ENCODE results near the gene XAF1. TPM values are rescaled to one million over a fixed set of nuclear protein-coding genes. Genes with fewer than 3 reads are reported as not detected.

XAF1 gene
- total and polyA plus RNA-seq, 9 of the 15 experiments (the other 6 are each of a cell fraction or from before 2014, with no cell fraction given): 0.07 to 0.22 (median 0.11) TPM; not detected in 4

DNA sequence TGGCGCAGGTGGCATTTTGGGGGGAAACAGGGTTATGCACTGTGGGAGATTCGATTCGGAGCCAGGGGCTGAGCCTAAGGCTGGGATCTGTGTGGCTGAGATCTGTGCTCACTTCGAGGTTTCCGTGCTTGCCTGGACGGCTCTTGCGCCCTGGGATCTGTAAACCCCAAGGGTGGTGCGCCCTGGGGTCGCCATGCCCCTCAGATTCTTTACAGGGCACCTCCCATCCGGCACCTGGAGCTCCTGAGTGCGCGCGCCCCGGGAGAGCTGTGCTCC lies 43.1 kb upstream of the XAF1 start (continued):
- TF ChIP-seq, protein P1, sequence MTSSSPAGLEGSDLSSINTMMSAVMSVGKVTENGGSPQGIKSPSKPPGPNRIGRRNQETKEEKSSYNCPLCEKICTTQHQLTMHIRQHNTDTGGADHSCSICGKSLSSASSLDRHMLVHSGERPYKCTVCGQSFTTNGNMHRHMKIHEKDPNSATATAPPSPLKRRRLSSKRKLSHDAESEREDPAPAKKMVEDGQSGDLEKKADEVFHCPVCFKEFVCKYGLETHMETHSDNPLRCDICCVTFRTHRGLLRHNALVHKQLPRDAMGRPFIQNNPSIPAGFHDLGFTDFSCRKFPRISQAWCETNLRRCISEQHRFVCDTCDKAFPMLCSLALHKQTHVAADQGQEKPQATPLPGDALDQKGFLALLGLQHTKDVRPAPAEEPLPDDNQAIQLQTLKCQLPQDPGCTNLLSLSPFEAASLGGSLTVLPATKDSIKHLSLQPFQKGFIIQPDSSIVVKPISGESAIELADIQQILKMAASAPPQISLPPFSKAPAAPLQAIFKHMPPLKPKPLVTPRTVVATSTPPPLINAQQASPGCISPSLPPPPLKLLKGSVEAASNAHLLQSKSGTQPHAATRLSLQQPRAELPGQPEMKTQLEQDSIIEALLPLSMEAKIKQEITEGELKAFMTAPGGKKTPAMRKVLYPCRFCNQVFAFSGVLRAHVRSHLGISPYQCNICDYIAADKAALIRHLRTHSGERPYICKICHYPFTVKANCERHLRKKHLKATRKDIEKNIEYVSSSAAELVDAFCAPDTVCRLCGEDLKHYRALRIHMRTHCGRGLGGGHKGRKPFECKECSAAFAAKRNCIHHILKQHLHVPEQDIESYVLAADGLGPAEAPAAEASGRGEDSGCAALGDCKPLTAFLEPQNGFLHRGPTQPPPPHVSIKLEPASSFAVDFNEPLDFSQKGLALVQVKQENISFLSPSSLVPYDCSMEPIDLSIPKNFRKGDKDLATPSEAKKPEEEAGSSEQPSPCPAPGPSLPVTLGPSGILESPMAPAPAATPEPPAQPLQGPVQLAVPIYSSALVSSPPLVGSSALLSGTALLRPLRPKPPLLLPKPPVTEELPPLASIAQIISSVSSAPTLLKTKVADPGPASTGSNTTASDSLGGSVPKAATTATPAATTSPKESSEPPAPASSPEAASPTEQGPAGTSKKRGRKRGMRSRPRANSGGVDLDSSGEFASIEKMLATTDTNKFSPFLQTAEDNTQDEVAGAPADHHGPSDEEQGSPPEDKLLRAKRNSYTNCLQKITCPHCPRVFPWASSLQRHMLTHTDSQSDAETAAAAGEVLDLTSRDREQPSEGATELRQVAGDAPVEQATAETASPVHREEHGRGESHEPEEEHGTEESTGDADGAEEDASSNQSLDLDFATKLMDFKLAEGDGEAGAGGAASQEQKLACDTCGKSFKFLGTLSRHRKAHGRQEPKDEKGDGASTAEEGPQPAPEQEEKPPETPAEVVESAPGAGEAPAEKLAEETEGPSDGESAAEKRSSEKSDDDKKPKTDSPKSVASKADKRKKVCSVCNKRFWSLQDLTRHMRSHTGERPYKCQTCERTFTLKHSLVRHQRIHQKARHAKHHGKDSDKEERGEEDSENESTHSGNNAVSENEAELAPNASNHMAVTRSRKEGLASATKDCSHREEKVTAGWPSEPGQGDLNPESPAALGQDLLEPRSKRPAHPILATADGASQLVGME (CRISPR knock-in tag; IDR thresholded peaks at IDR 0.05): no peak
- TF ChIP-seq, protein P2, sequence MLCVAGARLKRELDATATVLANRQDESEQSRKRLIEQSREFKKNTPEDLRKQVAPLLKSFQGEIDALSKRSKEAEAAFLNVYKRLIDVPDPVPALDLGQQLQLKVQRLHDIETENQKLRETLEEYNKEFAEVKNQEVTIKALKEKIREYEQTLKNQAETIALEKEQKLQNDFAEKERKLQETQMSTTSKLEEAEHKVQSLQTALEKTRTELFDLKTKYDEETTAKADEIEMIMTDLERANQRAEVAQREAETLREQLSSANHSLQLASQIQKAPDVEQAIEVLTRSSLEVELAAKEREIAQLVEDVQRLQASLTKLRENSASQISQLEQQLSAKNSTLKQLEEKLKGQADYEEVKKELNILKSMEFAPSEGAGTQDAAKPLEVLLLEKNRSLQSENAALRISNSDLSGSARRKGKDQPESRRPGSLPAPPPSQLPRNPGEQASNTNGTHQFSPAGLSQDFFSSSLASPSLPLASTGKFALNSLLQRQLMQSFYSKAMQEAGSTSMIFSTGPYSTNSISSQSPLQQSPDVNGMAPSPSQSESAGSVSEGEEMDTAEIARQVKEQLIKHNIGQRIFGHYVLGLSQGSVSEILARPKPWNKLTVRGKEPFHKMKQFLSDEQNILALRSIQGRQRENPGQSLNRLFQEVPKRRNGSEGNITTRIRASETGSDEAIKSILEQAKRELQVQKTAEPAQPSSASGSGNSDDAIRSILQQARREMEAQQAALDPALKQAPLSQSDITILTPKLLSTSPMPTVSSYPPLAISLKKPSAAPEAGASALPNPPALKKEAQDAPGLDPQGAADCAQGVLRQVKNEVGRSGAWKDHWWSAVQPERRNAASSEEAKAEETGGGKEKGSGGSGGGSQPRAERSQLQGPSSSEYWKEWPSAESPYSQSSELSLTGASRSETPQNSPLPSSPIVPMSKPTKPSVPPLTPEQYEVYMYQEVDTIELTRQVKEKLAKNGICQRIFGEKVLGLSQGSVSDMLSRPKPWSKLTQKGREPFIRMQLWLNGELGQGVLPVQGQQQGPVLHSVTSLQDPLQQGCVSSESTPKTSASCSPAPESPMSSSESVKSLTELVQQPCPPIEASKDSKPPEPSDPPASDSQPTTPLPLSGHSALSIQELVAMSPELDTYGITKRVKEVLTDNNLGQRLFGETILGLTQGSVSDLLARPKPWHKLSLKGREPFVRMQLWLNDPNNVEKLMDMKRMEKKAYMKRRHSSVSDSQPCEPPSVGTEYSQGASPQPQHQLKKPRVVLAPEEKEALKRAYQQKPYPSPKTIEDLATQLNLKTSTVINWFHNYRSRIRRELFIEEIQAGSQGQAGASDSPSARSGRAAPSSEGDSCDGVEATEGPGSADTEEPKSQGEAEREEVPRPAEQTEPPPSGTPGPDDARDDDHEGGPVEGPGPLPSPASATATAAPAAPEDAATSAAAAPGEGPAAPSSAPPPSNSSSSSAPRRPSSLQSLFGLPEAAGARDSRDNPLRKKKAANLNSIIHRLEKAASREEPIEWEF (CRISPR knock-in tag; IDR thresholded peaks at IDR 0.05): no peak
- TF ChIP-seq ZNF263 (CRISPR knock-in tag; IDR thresholded peaks at IDR 0.05; ENCODE audit: borderline replicate concordance) (no peak), OTX1 (CRISPR knock-in tag; IDR thresholded peaks at IDR 0.05) (no peak), MAZ (CRISPR knock-in tag; conservative IDR thresholded peaks at IDR 0.05 in 1 of 2, IDR thresholded peaks at IDR 0.05 in 1 of 2) (no peak)

All from K562 (cell line).